Measurements from ENCODE around the gene GBX2. TPM values are rescaled to one million over a fixed set of nuclear protein-coding genes. Genes with fewer than 3 reads are reported as not detected.

The GBX2 gene
- total and polyA plus RNA-seq, 5 donors from 2014 or later, result not detected

DNA sequence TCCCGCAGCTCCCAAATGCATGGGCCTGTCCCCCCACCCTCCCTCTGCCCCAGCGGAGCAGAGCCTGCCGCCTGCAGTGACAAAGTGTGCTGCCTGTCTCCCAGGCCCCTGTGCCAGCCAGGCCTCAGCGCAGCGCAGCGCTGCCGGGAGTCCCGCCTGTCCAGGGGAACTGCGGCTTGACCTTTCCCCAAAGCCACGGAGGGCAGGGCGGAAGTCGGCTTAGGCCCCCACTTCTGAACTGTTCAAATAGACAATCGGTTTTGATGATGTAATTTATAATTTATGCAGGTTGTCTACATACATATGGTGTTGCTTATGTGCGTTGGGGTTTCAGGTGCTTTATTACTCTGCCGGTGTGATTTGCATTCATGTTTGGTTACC is 7.1 kb downstream of the GBX2 start:
- no peaks in the 10 kb centered on the region for H3K27me3 ChIP-seq (ENCODE audit: control insufficient read depth, insufficient read depth, low read length)
- H3K4me3 ChIP-seq (ENCODE audit: low read depth, low read length), result no peak overlapping the region
- Mint-ChIP-seq H3K4me1 (peaks cover 0 to 4% (median 0%) of the 10 kb centered on the region in 4 donors), H3K27me3 (peaks cover 53% of the 10 kb centered on the region), H3K36me3 (no peaks in the 10 kb centered on the region), H3K9me3 (peaks cover 0 to 5% (median 0%) of the 10 kb centered on the region in 7 donors), H3K27ac (no peak overlapping the region), H3K4me3 (no peak overlapping the region)
- H3K27ac ChIP-seq (ENCODE audit: insufficient read depth, low read length, poor library complexity, severe bottlenecking), result no peak overlapping the region
- H3K9me3 ChIP-seq (ENCODE audit: control insufficient read depth in 2 of 2, low read length in 2 of 2), result no peaks in the 10 kb centered on the region
- H3K36me3 ChIP-seq (ENCODE audit: control insufficient read depth, insufficient read depth, low read length), result no peaks in the 10 kb centered on the region
- DNase-seq (no peak), ATAC-seq (ENCODE audit: low read depth in 2 of 2) (no peak)
- H3K4me1 ChIP-seq (ENCODE audit: control insufficient read depth, insufficient read depth, low read length, poor library complexity, severe bottlenecking), result no peaks in the 10 kb centered on the region

DNA sequence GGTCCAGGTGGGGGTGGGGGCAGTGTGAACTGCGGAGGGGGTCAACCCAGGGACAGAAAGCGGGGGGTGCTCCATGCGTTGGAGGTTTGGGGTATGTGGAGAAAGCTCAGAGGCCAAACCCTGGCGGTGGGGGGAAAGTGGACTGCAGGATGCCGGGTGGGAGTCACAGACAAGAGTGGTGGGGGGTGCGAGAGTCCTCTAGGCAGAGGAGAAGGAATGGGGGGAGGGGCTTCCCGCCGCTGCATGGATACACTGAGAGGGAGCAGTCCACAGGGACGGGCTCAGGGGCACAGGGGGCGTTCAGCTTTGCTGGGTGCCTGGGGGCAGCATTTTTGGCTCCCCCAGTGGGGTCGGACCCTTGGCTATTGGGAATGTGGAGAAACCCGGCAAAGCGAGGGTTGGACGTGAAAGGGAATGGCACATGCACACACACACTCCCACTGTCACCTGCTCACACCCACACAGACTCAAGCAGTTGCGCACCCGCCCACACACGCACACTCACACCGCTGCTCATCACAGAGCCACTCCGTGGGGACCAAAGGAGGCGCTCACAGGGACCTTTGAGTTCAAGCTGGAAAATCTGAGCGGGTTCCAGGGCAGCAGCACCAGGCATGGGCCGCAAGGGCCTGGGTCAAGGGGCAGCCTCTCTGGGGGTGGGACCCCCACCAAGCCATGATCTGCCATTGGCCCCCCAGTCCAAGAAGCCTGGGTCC is 7.7 kb downstream of the GBX2 start:
- Mint-ChIP-seq H3K9me3 (peaks cover 0 to 5% (median 0%) of the 10 kb centered on the region in 7 donors), H3K4me3 (no peak overlapping the region), H3K27ac (no peak overlapping the region), H3K27me3 (peaks cover 52% of the 10 kb centered on the region), H3K36me3 (no peaks in the 10 kb centered on the region), H3K4me1 (peaks cover 0 to 4% (median 0%) of the 10 kb centered on the region in 4 donors)
- Histone ChIP-seq H3K27me3 (ENCODE audit: control insufficient read depth, insufficient read depth, low read length) (no peaks in the 10 kb centered on the region), H3K4me1 (ENCODE audit: control insufficient read depth, insufficient read depth, low read length, poor library complexity, severe bottlenecking) (no peaks in the 10 kb centered on the region), H3K27ac (ENCODE audit: insufficient read depth, low read length, poor library complexity, severe bottlenecking) (no peak overlapping the region), H3K4me3 (ENCODE audit: low read depth, low read length) (no peak overlapping the region), H3K9me3 (ENCODE audit: control insufficient read depth in 2 of 2, low read length in 2 of 2) (no peaks in the 10 kb centered on the region), H3K36me3 (ENCODE audit: control insufficient read depth, insufficient read depth, low read length) (no peaks in the 10 kb centered on the region)
- ATAC-seq (ENCODE audit: low read depth in 2 of 2) (no peak), DNase-seq (no peak)

DNA sequence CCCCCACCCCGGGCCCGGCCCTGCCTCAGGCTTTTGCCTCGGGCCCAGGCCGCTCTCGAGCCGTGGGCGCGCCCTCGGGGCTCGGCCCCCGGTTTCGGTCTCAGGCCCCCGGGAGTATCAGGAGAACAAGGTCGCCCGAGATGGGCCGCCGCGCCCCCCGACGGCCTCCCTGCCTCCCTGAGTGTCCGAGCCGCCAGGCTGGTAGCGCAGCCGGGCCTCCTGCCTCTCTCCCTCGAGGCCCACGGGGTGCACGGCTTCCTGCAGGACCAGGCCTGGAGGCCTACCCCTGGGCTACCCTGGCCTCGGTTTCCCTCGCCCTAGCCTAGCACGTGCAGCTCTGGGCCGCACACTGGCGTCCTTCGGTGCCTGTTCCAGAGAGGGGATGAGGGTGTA is 8.4 kb downstream of the GBX2 start:
- Histone ChIP-seq H3K36me3 (ENCODE audit: control insufficient read depth, insufficient read depth, low read length) (no peaks in the 10 kb centered on the region), H3K4me1 (ENCODE audit: control insufficient read depth, insufficient read depth, low read length, poor library complexity, severe bottlenecking) (no peaks in the 10 kb centered on the region), H3K27me3 (ENCODE audit: control insufficient read depth, insufficient read depth, low read length) (no peaks in the 10 kb centered on the region), H3K27ac (ENCODE audit: insufficient read depth, low read length, poor library complexity, severe bottlenecking) (no peak overlapping the region), H3K9me3 (ENCODE audit: control insufficient read depth in 2 of 2, low read length in 2 of 2) (no peaks in the 10 kb centered on the region), H3K4me3 (ENCODE audit: low read depth, low read length) (no peak overlapping the region)
- DNase-seq (no peak), ATAC-seq (ENCODE audit: low read depth in 2 of 2) (no peak)
- Mint-ChIP-seq H3K27ac (no peak overlapping the region), H3K9me3 (peaks cover 0 to 4% (median 0%) of the 10 kb centered on the region in 7 donors), H3K4me1 (peaks cover 0 to 3% (median 0%) of the 10 kb centered on the region in 4 donors), H3K4me3 (no peak overlapping the region), H3K27me3 (peaks cover 44% of the 10 kb centered on the region), H3K36me3 (no peaks in the 10 kb centered on the region)

DNA sequence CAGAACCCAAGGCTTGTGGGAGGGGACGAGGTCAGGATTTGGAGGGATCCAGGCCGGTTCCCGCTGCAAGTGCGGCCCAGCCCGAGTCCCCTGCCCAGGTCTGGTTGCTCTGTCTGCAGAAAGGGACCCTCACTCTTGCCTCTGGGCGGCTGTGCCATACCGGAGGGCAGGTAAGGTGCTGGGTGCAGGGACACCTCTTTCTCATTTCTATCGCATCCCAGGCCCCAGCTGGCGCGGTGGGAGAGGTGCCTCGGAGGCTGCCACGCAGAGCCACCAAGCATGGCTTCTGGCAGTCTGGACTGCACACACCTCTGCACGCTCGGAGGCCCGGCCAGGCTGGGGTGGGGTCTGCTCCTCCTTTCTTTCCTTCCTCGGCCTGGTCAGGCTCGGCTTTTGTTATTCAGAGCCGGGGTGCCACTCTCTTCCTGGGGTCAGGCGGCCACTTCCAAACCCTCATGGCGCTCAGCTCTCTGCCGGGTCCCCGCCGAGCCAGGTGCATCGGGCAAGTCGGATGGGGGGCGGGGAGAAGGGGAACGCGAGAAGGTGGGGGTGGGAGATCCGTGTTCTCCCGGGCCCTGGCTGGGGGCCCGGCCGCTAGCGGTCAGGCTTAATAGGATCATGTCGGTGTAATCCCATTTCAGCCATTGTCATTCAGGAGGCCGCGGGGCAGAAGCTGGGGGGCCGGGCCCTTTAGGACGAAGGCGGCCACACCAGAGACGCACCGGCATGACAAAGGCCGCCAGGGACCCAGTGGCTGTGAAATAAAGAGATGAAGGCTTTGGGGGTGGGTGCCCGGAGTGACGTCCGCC is 9.0 kb downstream of the GBX2 start:
- H3K36me3 ChIP-seq (ENCODE audit: control insufficient read depth, insufficient read depth, low read length), result no peaks in the 10 kb centered on the region
- H3K9me3 ChIP-seq (ENCODE audit: control insufficient read depth in 2 of 2, low read length in 2 of 2), result no peaks in the 10 kb centered on the region
- Mint-ChIP-seq H3K4me3 (no peak overlapping the region), H3K27me3 (peaks cover 41% of the 10 kb centered on the region), H3K36me3 (no peaks in the 10 kb centered on the region), H3K9me3 (peaks cover 0 to 6% (median 0%) of the 10 kb centered on the region in 7 donors), H3K27ac (no peak overlapping the region), H3K4me1 (peaks cover 0 to 2% (median 0%) of the 10 kb centered on the region in 4 donors)
- H3K27ac ChIP-seq (ENCODE audit: insufficient read depth, low read length, poor library complexity, severe bottlenecking), result no peak overlapping the region
- no peaks in the 10 kb centered on the region for H3K4me1 ChIP-seq (ENCODE audit: control insufficient read depth, insufficient read depth, low read length, poor library complexity, severe bottlenecking)
- ATAC-seq (ENCODE audit: low read depth in 2 of 2), result no peak
- no peaks in the 10 kb centered on the region for H3K27me3 ChIP-seq (ENCODE audit: control insufficient read depth, insufficient read depth, low read length)
- H3K4me3 ChIP-seq (ENCODE audit: low read depth, low read length), result no peak overlapping the region
- no peak for DNase-seq

GRCh38 chr2:236157815-236158498 is 10.2 kb downstream of the GBX2 start:
- no peaks in the 10 kb centered on the region for H3K36me3 ChIP-seq (ENCODE audit: control insufficient read depth, insufficient read depth, low read length)
- ATAC-seq (ENCODE audit: low read depth in 2 of 2), result no peak
- no peak overlapping the region for H3K27ac Mint-ChIP-seq
- no peak overlapping the region for H3K4me3 ChIP-seq (ENCODE audit: low read depth, low read length)
- peaks cover 0 to 2% (median under 1%) of the 10 kb centered on the region in 4 donors for H3K4me1 Mint-ChIP-seq
- no peak for DNase-seq
- peaks cover 0 to 2% of the 10 kb centered on the region in 2 experiments for H3K9me3 ChIP-seq (ENCODE audit: control insufficient read depth in 2 of 2, low read length in 2 of 2)
- no peaks in the 10 kb centered on the region for H3K27me3 ChIP-seq (ENCODE audit: control insufficient read depth, insufficient read depth, low read length)
- no peak overlapping the region for H3K27ac ChIP-seq (ENCODE audit: insufficient read depth, low read length, poor library complexity, severe bottlenecking)
- no peaks in the 10 kb centered on the region for H3K36me3 Mint-ChIP-seq
- H3K4me1 ChIP-seq (ENCODE audit: control insufficient read depth, insufficient read depth, low read length, poor library complexity, severe bottlenecking), result no peaks in the 10 kb centered on the region
- peaks cover 0 to 11% (median 5%) of the 10 kb centered on the region in 7 donors for H3K9me3 Mint-ChIP-seq
- no peak overlapping the region for H3K4me3 Mint-ChIP-seq
- peaks cover 40% of the 10 kb centered on the region for H3K27me3 Mint-ChIP-seq

- H3K27me3 ChIP-seq (ENCODE audit: control insufficient read depth, insufficient read depth, low read length), result no peaks in the 10 kb centered on the region
- H3K36me3 ChIP-seq (ENCODE audit: control insufficient read depth, insufficient read depth, low read length), result no peaks in the 10 kb centered on the region
- peaks cover 34% of the 10 kb centered on the region for H3K27me3 Mint-ChIP-seq
- H3K27ac Mint-ChIP-seq, result no peak overlapping the region
- ATAC-seq (ENCODE audit: low read depth in 2 of 2) (no peak), DNase-seq (no peak)
- peaks cover 0 to 2% (median under 1%) of the 10 kb centered on the region in 4 donors for H3K4me1 Mint-ChIP-seq
- H3K4me1 ChIP-seq (ENCODE audit: control insufficient read depth, insufficient read depth, low read length, poor library complexity, severe bottlenecking), result no peaks in the 10 kb centered on the region
- H3K4me3 Mint-ChIP-seq, result no peak overlapping the region
- peaks cover 0 to 12% (median 6%) of the 10 kb centered on the region in 7 donors for H3K9me3 Mint-ChIP-seq
- no peaks in the 10 kb centered on the region for H3K36me3 Mint-ChIP-seq
- no peak overlapping the region for H3K27ac ChIP-seq (ENCODE audit: insufficient read depth, low read length, poor library complexity, severe bottlenecking)
- H3K9me3 ChIP-seq (ENCODE audit: control insufficient read depth in 2 of 2, low read length in 2 of 2), result peaks cover 0 to 4% of the 10 kb centered on the region in 2 experiments
- no peak overlapping the region for H3K4me3 ChIP-seq (ENCODE audit: low read depth, low read length)
Observed at GRCh38 chr2:236157366-236157765, 10.8 kb downstream of the GBX2 start.

DNA sequence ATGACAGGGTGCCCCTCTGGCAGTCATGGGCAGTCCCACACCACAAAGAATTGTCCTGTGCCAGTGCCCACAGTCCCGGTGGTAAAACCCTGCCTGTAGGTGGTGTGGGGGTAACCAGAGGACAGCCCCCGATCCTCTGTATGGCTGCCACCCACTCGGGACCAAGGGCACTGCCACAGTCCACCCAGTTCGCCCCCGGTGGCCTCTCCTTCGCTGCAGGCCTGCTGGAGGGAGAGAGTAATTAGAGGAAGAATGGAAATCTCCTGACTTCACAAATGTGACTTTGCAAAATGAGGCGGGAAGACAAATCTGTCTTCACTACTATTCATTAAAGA is 11.4 kb downstream of the GBX2 start:
- H3K27me3 ChIP-seq (ENCODE audit: control insufficient read depth, insufficient read depth, low read length), result no peaks in the 10 kb centered on the region
- no peaks in the 10 kb centered on the region for H3K36me3 Mint-ChIP-seq
- no peak overlapping the region for H3K27ac Mint-ChIP-seq
- H3K9me3 ChIP-seq (ENCODE audit: control insufficient read depth in 2 of 2, low read length in 2 of 2), result peaks cover 0 to 4% of the 10 kb centered on the region in 2 experiments
- H3K27me3 Mint-ChIP-seq, result peaks cover 29% of the 10 kb centered on the region
- H3K4me1 ChIP-seq (ENCODE audit: control insufficient read depth, insufficient read depth, low read length, poor library complexity, severe bottlenecking), result no peaks in the 10 kb centered on the region
- no peak for ATAC-seq (ENCODE audit: low read depth in 2 of 2)
- no peaks in the 10 kb centered on the region for H3K36me3 ChIP-seq (ENCODE audit: control insufficient read depth, insufficient read depth, low read length)
- no peak for DNase-seq
- no peak overlapping the region for H3K27ac ChIP-seq (ENCODE audit: insufficient read depth, low read length, poor library complexity, severe bottlenecking)
- H3K4me3 Mint-ChIP-seq, result no peak overlapping the region
- peaks cover 0 to 2% (median under 1%) of the 10 kb centered on the region in 4 donors for H3K4me1 Mint-ChIP-seq
- no peak overlapping the region for H3K4me3 ChIP-seq (ENCODE audit: low read depth, low read length)
- H3K9me3 Mint-ChIP-seq, result peaks cover 0 to 14% (median 6%) of the 10 kb centered on the region in 7 donors
